CD4-positive, alpha-beta T cell treated with Interleukin-4 for 1 hour (primary cell): ENCODE data around the gene CNKSR3.

Source experiments
- DNase-seq, 2 donors: peaks; one replicate each; pipeline ENCODE4 v3.0.0-alpha.2; 2020 to 2022

The CNKSR3 gene

GRCh38 chr6:154448448-154449096 is 61.9 kb downstream of the CNKSR3 start:
- DNase-seq: no peak

- DNase-seq: no peak
Measured at GRCh38 chr6:154447954-154448353, 62.5 kb downstream of the CNKSR3 start.

- DNase-seq: no peak
Measured at GRCh38 chr6:154446984-154447383, 63.5 kb downstream of the CNKSR3 start.

GRCh38 chr6:154445417-154445816 is 65.1 kb downstream of the CNKSR3 start:
- no peak for DNase-seq

GRCh38 chr6:154441995-154442310 is 68.5 kb downstream of the CNKSR3 start:
- DNase-seq: no peak

- DNase-seq: no peak
Measured at GRCh38 chr6:154440422-154441043, 70.0 kb downstream of the CNKSR3 start.

GRCh38 chr6:154440022-154440421 is 70.5 kb downstream of the CNKSR3 start:
- no peak for DNase-seq

GRCh38 chr6:154438882-154439415 is 71.5 kb downstream of the CNKSR3 start:
- no peak for DNase-seq

- DNase-seq: no peak
Measured at GRCh38 chr6:154435400-154435945, 75.0 kb downstream of the CNKSR3 start.

GRCh38 chr6:154434662-154435061 is 75.8 kb downstream of the CNKSR3 start:
- no peak for DNase-seq

GRCh38 chr6:154433477-154434241 is 76.8 kb downstream of the CNKSR3 start:
- no peak for DNase-seq

- no peak for DNase-seq
Measured at GRCh38 chr6:154432533-154433476, 77.7 kb downstream of the CNKSR3 start.

- no peak for DNase-seq
Measured at GRCh38 chr6:154430481-154430919, 80.0 kb downstream of the CNKSR3 start.

GRCh38 chr6:154429711-154430110 is 80.8 kb downstream of the CNKSR3 start:
- DNase-seq: no peak

GRCh38 chr6:154428897-154429296 is 81.6 kb downstream of the CNKSR3 start:
- DNase-seq: no peak

GRCh38 chr6:154427446-154427845 is 83.0 kb downstream of the CNKSR3 start:
- DNase-seq: no peak

- DNase-seq: no peak
Measured at GRCh38 chr6:154426997-154427396, 83.5 kb downstream of the CNKSR3 start.

GRCh38 chr6:154425034-154425433 is 85.5 kb downstream of the CNKSR3 start:
- no peak for DNase-seq

- DNase-seq: no peak
Measured at GRCh38 chr6:154414021-154414813, 96.3 kb downstream of the CNKSR3 start.

GRCh38 chr6:154412106-154412820 is 98.2 kb downstream of the CNKSR3 start:
- no peak for DNase-seq

GRCh38 chr6:154411076-154411475 is 99.4 kb downstream of the CNKSR3 start:
- DNase-seq: no peak
